BLaER1 treated with 17β-estradiol and CSF1 and Interleukin-3, amounts not matched to agents 10 nM and 100 nM (cell line): ENCODE data around the gene PLP2.
"Not testable (repeated sequence)": the region's sequence is repeated elsewhere in the genome, so short reads cannot be mapped to it uniquely, and the experiment has no call there.

ENCODE experiments used
- H3K27ac ChIP-seq, 11 experiments: shearing (Covaris generic); formaldehyde crosslinking; 2 replicates each; pipeline ENCODE4 v1.8.1; 2022
- H3K27me3 ChIP-seq, 11 experiments: shearing (Covaris generic); formaldehyde crosslinking; 2 replicates each; pipeline ENCODE4 v1.8.1; 2022
- H3K36me3 ChIP-seq, 11 experiments: shearing (Covaris generic); formaldehyde crosslinking; 2 replicates each; pipeline ENCODE4 v1.8.1; 2022
- H3K4me1 ChIP-seq, 10 experiments: shearing (Covaris generic); formaldehyde crosslinking; 2 replicates each; pipeline ENCODE4 v1.8.1; 2022
- H3K4me2 ChIP-seq, 11 experiments: shearing (Covaris generic); formaldehyde crosslinking; 2 replicates each; pipeline ENCODE4 v1.8.1; 2022
- H3K4me3 ChIP-seq, 10 experiments: shearing (Covaris generic); formaldehyde crosslinking; 2 replicates each; pipeline ENCODE4 v1.8.1; 2022
- H3K9ac ChIP-seq, 11 experiments: shearing (Covaris generic); formaldehyde crosslinking; 2 replicates each; pipeline ENCODE4 v1.8.1; 2022
- H3K9me3 ChIP-seq, 11 experiments: shearing (Covaris generic); formaldehyde crosslinking; replicated peaks in 1 of 11; 2 replicates each; pipeline ENCODE4 v1.8.1; 2022
- H4K20me1 ChIP-seq, 11 experiments: shearing (Covaris generic); formaldehyde crosslinking; 2 replicates each; pipeline ENCODE4 v1.8.1; 2022
- Cebpa-rat ChIP-seq, 11 experiments: shearing (Covaris generic); IDR thresholded peaks; 2 replicates each; pipeline ENCODE4 v1.8.1; 2022

Gene PLP2

DNA sequence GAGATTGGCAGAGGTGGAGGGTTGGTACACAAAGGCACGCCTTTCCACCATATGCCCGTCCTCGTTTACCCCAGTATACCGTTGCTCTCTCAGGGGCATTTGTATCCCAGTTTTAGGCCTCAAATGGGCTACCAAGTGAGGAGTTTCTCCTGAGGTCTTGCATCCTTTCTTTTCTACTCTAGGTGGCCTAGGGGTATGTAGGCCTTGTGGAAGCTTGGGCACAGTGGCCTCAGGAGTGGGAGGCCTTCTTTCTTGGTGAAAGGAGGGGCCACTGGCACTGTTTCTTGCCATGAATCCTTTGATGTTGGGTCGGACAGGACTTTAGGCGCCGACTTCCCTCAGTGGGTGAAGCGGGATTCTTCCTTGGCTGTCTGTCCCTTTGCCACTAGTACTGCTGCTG lies 24.4 kb upstream of the PLP2 start:
- Histone ChIP-seq H3K4me1 (peaks cover 0 to 10% (median 0%) of the 10 kb centered on the region in 10 experiments; a peak in 6 of 20 replicates), H4K20me1 (no peaks in the 10 kb centered on the region), H3K9ac (no peak overlapping the region), H3K27me3 (peaks cover 0 to 60% (median 39%) of the 10 kb centered on the region in 11 experiments; a peak in 16 of 22 replicates), H3K4me2 (no peak overlapping the region), H3K9me3 (peaks cover under 1 to 43% (median 26%) of the 10 kb centered on the region in 11 experiments; a peak in 19 of 22 replicates), H3K27ac (no peak overlapping the region), H3K4me3 (no peak overlapping the region), H3K36me3 (no peaks in the 10 kb centered on the region)
- no peak for TF ChIP-seq Cebpa-rat (IDR thresholded peaks at IDR 0.05)

DNA sequence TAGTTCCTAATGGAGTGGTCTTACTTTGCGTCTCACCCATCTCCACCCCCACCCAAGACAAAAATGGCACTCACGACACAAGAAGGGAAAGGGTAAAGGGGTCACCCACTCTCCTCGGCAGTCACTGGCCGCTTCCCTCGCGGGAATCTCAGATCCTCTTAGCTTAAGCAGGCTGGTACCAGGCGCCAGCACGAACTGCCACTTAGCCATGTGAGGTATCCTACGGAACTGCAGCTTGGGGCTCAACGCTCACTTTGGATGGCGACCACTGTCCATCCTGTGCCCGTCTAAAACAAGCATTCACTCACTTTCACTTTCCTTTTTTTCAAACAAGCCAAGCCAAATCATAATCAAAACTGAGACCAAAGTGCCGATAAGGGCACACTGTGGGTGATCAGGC lies 23.8 kb upstream of the PLP2 start:
- no peak for TF ChIP-seq Cebpa-rat (IDR thresholded peaks at IDR 0.05)
- 0 out of 22 replicates have a peak overlapping the region, but pooled peaks of 1 of the 11 experiments have one; percentile 4 for H3K4me2 ChIP-seq

DNA sequence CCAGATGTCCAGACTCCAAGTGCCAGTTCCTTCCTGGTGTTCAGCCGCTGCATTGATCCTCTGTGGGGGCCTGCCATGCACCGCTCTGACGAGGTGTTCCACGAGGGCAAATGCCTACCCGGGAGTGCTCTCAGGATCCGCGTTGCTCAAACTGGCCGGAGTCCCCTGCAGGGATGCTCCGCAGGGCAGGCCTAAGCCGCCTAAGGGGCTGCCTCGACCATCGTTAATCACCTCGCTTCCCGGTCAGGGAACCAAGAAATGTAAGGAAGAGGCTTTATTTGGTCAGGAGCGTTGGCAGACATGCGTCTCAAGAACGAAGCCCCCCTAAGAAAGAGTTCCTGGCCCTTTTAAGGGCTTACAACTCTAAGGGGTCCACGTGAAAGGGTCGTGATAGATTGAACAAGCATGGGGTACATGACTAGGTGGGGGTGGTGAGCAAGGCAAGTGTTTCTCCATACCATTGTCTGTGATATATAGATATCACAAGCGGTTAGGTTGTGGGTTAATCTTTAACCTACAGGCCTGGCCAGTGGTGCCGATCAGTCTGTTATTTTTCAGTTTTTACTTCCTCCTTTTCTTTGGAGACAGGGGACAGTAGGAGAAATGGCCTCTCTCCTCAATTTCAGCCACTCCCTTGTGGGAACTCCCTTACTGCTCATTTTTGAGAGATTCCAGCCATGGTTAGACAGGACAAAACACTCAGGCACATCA lies 23.2 kb upstream of the PLP2 start:
- peaks cover 0 to 53% (median 39%) of the 10 kb centered on the region in 11 experiments; a peak in 16 of 22 replicates for H3K27me3 ChIP-seq
- peaks cover 0 to 37% (median 16%) of the 10 kb centered on the region in 11 experiments; a peak in 14 of 22 replicates for H3K9me3 ChIP-seq
- H3K4me1 ChIP-seq = peaks cover 0 to 10% (median 0%) of the 10 kb centered on the region in 10 experiments; a peak in 6 of 20 replicates
- not testable (repeated sequence) for H3K4me3 ChIP-seq, H3K36me3 ChIP-seq, H3K9ac ChIP-seq, H4K20me1 ChIP-seq
- H3K4me2 ChIP-seq = peak overlapping the region in 2 of 11 experiments; percentile 3 to 4; a peak in 3 of 22 replicates
- H3K27ac ChIP-seq = peak overlapping the region in 2 of 11 experiments; percentile 22 to 44; a peak in 3 of 22 replicates

More for the DNA sequence above, 23.8 kb upstream of the PLP2 start:
- no peaks in the 10 kb centered on the region for H4K20me1 ChIP-seq
- H3K27ac ChIP-seq = no peak overlapping the region
- H3K9me3 ChIP-seq = peaks cover 0 to 41% (median 21%) of the 10 kb centered on the region in 11 experiments; a peak in 14 of 22 replicates
- H3K36me3 ChIP-seq = no peaks in the 10 kb centered on the region
- peaks cover 0 to 59% (median 43%) of the 10 kb centered on the region in 11 experiments; a peak in 16 of 22 replicates for H3K27me3 ChIP-seq
- H3K9ac ChIP-seq = no peak overlapping the region
- peaks cover 0 to 10% (median 0%) of the 10 kb centered on the region in 10 experiments; a peak in 6 of 20 replicates for H3K4me1 ChIP-seq
- no peak overlapping the region for H3K4me3 ChIP-seq

DNA sequence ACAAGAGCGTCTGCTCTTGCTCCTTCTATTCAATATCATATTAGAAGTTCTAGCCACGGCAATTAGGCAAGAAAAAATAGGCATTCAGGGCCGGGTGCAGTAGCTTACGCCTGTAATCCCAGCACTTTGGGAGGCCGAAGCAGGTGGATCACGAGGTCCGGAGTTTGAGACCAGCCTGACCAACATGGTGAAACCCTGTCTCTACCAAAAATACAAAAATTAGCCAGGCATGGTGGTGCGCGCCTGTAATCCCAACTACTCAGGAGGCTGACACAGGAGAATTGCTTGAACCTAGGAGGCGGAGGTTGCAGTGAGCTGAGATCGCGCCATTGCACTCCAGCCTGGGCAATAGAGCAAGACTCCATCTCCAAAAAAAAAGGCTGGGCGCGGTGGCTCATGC lies 22.4 kb upstream of the PLP2 start:
- Histone ChIP-seq H3K4me1 (peaks cover 0 to 10% (median 0%) of the 10 kb centered on the region in 10 experiments; a peak in 6 of 20 replicates), H3K27me3 (peaks cover 0 to 46% (median 34%) of the 10 kb centered on the region in 11 experiments; a peak in 16 of 22 replicates), H3K9me3 (peaks cover 0 to 37% (median 16%) of the 10 kb centered on the region in 11 experiments; a peak in 13 of 22 replicates), H3K4me2 (peak overlapping the region in 1 of 11 experiments; percentile 4; a peak in 1 of 22 replicates)
- H3K27ac ChIP-seq, H3K9ac ChIP-seq, H3K4me3 ChIP-seq, H4K20me1 ChIP-seq, H3K36me3 ChIP-seq: not testable (repeated sequence)

DNA sequence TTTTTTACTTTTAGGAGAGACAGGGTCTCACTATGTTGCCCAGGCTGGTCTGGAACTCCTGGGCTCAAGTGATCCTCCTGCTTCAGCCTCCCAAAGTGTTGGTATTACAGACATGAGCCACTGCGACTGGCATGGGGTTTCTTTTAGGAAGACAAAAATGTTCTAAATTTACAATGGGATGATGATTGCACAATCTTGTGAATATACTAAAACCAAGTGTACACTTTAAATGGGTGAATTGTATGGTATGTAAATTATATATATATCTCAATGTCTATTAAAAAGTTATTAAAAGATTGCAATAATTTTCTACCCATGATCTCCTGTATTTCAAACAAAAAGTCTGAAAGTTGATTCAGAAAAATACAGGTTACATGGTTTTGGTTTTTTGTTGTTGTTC lies 18.2 kb upstream of the PLP2 start:
- no peak overlapping the region for H3K27ac ChIP-seq
- peaks cover 0 to 14% (median 5%) of the 10 kb centered on the region in 11 experiments; a peak in 10 of 22 replicates for H3K9me3 ChIP-seq
- H4K20me1 ChIP-seq = no peaks in the 10 kb centered on the region; a peak in 1 of 22 replicates
- H3K36me3 ChIP-seq = no peaks in the 10 kb centered on the region
- H3K9ac ChIP-seq = no peak overlapping the region
- 0 out of 22 replicates have a peak, but pooled peaks of 1 of the 11 experiments have one; percentile 16 for TF ChIP-seq Cebpa-rat (IDR thresholded peaks at IDR 0.05)
- H3K4me2 ChIP-seq = no peak overlapping the region
- no peak overlapping the region for H3K4me3 ChIP-seq
- peaks cover 7 to 14% (median 12%) of the 10 kb centered on the region in 10 experiments; a peak in 17 of 20 replicates for H3K4me1 ChIP-seq
- peaks cover 6 to 30% (median 19%) of the 10 kb centered on the region in 11 experiments for H3K27me3 ChIP-seq

DNA sequence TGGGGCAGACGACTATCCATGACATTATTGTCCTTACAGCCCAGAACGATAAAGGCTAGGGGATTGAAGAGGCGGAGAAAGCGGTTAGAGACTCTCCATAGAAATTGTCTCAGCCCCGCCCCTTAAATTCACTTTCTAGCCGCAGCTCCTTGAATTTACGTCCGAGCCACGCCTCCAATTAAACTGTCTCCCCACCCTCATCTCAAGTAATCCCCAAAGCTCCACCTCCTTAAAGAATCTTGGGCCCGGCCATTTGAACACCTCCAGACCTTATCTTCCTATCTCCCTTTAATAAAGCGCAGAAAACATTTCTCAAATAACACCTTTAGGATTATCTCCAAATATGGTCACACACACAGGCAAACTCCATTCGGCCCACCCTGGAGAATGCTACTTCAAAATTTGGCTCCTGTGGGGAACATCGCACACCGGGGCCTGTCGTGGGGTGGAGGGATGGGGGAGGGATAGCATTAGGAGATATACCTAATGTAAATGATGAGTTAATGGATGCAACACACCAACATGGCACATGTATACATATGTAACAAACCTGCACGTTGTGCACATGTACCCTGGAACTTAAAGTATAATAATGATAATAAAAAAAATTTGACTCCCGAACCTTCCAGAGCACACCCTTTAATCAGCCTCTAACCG lies 16.3 kb upstream of the PLP2 start:
- no peaks in the 10 kb centered on the region for H3K36me3 ChIP-seq
- H4K20me1 ChIP-seq = no peaks in the 10 kb centered on the region; a peak in 1 of 22 replicates
- H3K27me3 ChIP-seq = peaks cover 25 to 49% (median 38%) of the 10 kb centered on the region in 11 experiments
- peak overlapping the region; percentile 71 to 82 (median 76); a peak in 21 of 22 replicates for H3K9ac ChIP-seq
- peaks cover 7 to 14% (median 10%) of the 10 kb centered on the region in 10 experiments; a peak in 15 of 20 replicates for H3K4me1 ChIP-seq
- H3K9me3 ChIP-seq = peaks cover 0 to 6% (median 4%) of the 10 kb centered on the region in 11 experiments; a peak in 5 of 22 replicates
- H3K4me3 ChIP-seq = peak overlapping the region; percentile 44 to 66 (median 56)
- H3K27ac ChIP-seq = peak overlapping the region in 10 of 11 experiments; percentile 68 to 87 (median 80); a peak in 20 of 22 replicates
- H3K4me2 ChIP-seq = peak overlapping the region; percentile 56 to 76 (median 69)
- TF ChIP-seq Cebpa-rat (IDR thresholded peaks at IDR 0.05) = no peak

DNA sequence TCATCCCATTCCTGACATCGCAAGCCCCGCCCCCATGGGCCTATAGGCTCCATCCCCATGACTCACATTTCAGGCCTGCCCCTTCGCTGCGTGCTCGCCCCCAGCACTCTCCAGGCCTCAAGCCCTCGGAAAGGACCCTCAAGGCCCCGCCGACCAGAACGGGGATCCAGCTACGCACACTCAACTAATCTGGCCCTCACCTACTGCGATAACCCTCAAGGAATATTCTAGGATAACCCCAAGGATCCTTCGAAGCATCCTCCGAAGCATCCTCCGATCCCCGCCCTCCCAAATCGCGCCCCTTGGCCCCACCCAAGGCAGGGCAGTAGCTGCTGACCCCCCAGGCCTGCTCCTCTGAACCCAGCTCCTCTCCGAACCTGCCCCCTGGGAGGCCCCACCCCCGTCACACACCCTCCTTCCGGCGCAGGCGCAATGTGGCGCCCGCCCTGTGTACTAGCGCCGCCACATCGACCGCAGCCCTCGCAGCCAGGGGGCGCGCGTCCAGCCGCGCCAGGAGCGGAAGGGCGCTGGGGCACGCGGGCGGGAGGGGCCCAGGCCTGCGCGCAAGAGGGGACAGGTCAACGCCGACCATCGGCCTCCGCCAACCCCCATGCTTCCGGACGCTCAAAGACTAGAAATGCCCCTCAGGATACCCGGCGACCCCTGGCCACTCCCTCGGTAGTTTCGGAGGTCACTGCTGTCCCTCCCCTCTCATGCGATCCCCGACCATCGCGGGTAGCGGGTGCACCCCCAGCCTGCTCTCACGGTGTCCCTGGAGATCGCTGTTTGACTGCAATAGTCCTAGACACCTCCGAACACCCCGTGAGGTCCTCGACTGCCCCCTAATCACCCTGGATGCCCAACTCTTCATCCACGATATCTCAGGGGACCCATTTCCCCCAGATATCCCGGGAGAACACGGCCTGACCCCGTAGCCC lies 15.5 kb upstream of the PLP2 start:
- H3K9ac ChIP-seq = peak overlapping the region; percentile 71 to 82 (median 76)
- H3K4me1 ChIP-seq = peaks cover 7 to 17% (median 10%) of the 10 kb centered on the region in 10 experiments; a peak in 15 of 20 replicates
- H3K9me3 ChIP-seq = peaks cover 0 to 6% (median 4%) of the 10 kb centered on the region in 11 experiments; a peak in 5 of 22 replicates
- peak overlapping the region; percentile 67 to 87 (median 78) for H3K27ac ChIP-seq
- H3K36me3 ChIP-seq = no peaks in the 10 kb centered on the region
- peak overlapping the region; percentile 44 to 66 (median 56) for H3K4me3 ChIP-seq
- H3K27me3 ChIP-seq = peaks cover 26 to 54% (median 44%) of the 10 kb centered on the region in 11 experiments
- H3K4me2 ChIP-seq = peak overlapping the region; percentile 56 to 76 (median 69)
- no peak for TF ChIP-seq Cebpa-rat (IDR thresholded peaks at IDR 0.05)
- H4K20me1 ChIP-seq = no peaks in the 10 kb centered on the region; a peak in 1 of 22 replicates

DNA sequence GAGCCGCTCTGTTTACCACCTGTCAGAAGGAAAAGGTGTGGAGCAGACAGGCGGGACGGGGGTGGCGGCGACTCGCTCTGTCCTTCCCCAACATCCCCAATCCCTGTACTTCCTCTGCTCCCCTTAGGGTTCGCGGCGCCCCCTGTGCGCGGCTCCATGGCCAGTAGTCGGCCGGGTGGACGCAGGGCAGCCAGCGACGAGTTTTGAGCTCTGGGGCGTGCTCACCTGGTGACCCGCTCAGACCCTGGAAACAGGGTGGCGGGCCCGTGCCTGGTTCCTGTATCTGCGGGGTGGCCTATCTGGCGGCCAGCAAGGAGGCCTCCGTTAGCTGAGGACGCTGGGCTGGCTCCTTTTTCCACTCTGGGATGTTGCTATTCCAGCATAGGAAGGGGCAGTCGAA lies 14.5 kb upstream of the PLP2 start:
- H3K9me3 ChIP-seq = peaks cover 0 to 6% (median 0%) of the 10 kb centered on the region in 11 experiments; a peak in 5 of 22 replicates
- H3K36me3 ChIP-seq = no peaks in the 10 kb centered on the region
- no peak overlapping the region for H3K9ac ChIP-seq
- no peak overlapping the region for H3K4me2 ChIP-seq
- H3K4me1 ChIP-seq = peaks cover 7 to 17% (median 10%) of the 10 kb centered on the region in 10 experiments; a peak in 15 of 20 replicates
- H4K20me1 ChIP-seq = no peaks in the 10 kb centered on the region; a peak in 1 of 22 replicates
- H3K27me3 ChIP-seq = peaks cover 26 to 60% (median 43%) of the 10 kb centered on the region in 11 experiments
- TF ChIP-seq Cebpa-rat (IDR thresholded peaks at IDR 0.05) = no peak
- no peak overlapping the region for H3K27ac ChIP-seq
- no peak overlapping the region for H3K4me3 ChIP-seq
